ENCODE results near the gene NPAS3. TPM values are rescaled to one million over a fixed set of nuclear protein-coding genes. Genes with fewer than 3 reads are reported as not detected.

Gene NPAS3
- total and polyA plus RNA-seq, 2 donors (not counting 3 experiments of a cell fraction or from before 2014, with no cell fraction given) = 0.10 to 0.13 TPM

GRCh38 chr14:33705490-33705889 is 766.8 kb downstream of the NPAS3 start:
- no peak overlapping the region for H3K27ac ChIP-seq (ENCODE audit: insufficient read depth, low read depth, low read length)
- H3K4me2 ChIP-seq (ENCODE audit: insufficient read depth, low read length) = no peak overlapping the region
- H2AFZ ChIP-seq (ENCODE audit: low read depth, low read length) = no peak overlapping the region
- H3K79me2 ChIP-seq (ENCODE audit: control insufficient read depth, insufficient read depth, low read length) = no peaks in the 10 kb centered on the region
- H3K27me3 ChIP-seq (ENCODE audit: control insufficient read depth in 2 of 2, insufficient read depth in 2 of 2, low read length in 2 of 2) = no peaks in the 10 kb centered on the region
- no peak overlapping the region for H3K9ac ChIP-seq (replicated peaks; ENCODE audit: extremely low read depth, insufficient read depth, low read length)
- ChIA-PET CTCF (interaction anchor here (1.1 to 1.9 kb wide), 2 partner anchors 23 to 30 kb away, joined by 5 read pairs; no protein-coding TSS in a partner anchor), POLR2A (no interaction called here)
- H3K9me3 ChIP-seq (replicated peaks; ENCODE audit: control insufficient read depth, insufficient read depth, low read length) = no peaks in the 10 kb centered on the region
- H3K4me3 ChIP-seq (replicated peaks in 1 of 3; ENCODE audit: insufficient read depth in 1 of 3, low read depth in 1 of 3, low read length in 3 of 3) = no peak overlapping the region
- DNase-seq (ENCODE audit: low read depth, low spot score) (no peak), FAIRE-seq (no peak)
- dilution Hi-C loops (cut with MboI; ENCODE audit: extremely low pct_ligation_motif_present, low sequenced_read_pairs) = no loop called here
- TF ChIP-seq MYC (IDR thresholded peaks at IDR 0.05; ENCODE audit: low read depth, low read length) (no peak), EZH2 (IDR thresholded peaks at IDR 0.05; ENCODE audit: borderline replicate concordance, low read depth, low read length, severe bottlenecking) (no peak), JUN (IDR thresholded peaks at IDR 0.05; ENCODE audit: borderline replicate concordance, insufficient read depth, insufficient read length, low read depth) (no peak), POLR2A (IDR thresholded peaks at IDR 0.05; ENCODE audit: low read depth, low read length) (no peak), MAX (IDR thresholded peaks at IDR 0.05; ENCODE audit: insufficient read depth, insufficient read length) (no peak), POLR2AphosphoS5 (IDR thresholded peaks at IDR 0.05; ENCODE audit: insufficient read depth, low read depth, low read length) (no peak), FOS (IDR thresholded peaks at IDR 0.05; ENCODE audit: borderline replicate concordance, insufficient read depth, low read length) (no peak), GATA2 (IDR thresholded peaks at IDR 0.05; ENCODE audit: insufficient read depth, insufficient read length, low read depth, low read length) (no peak)
- H3K4me1 ChIP-seq (ENCODE audit: control insufficient read depth, extremely low read depth, insufficient read depth, low read length) = no peaks in the 10 kb centered on the region
- H4K20me1 ChIP-seq (replicated peaks; ENCODE audit: control insufficient read depth, extremely low read depth, insufficient read depth, low read length) = no peaks in the 10 kb centered on the region
- intact Hi-C loops (cut with micrococcal nuclease) = no loop called here
- no TSS peak for BruUV-seq (replicated peaks)
- no peaks in the 10 kb centered on the region for H3K9me1 ChIP-seq (replicated peaks; ENCODE audit: control insufficient read depth, extremely low read depth, insufficient read depth, low read length)
- H3K36me3 ChIP-seq (ENCODE audit: control insufficient read depth in 2 of 2, extremely low read depth in 1 of 2, insufficient read depth in 2 of 2, low read length in 2 of 2) = no peaks in the 10 kb centered on the region

GRCh38 chr14:33707716-33708115 is 769.0 kb downstream of the NPAS3 start:
- ChIA-PET POLR2A (no interaction called here), CTCF (no interaction called here)
- dilution Hi-C loops (cut with MboI; ENCODE audit: extremely low pct_ligation_motif_present, low sequenced_read_pairs) = no loop called here

More at GRCh38 chr14:33707716-33708115, 769.0 kb downstream of the NPAS3 start:
- no peak for FAIRE-seq
- H3K9me1 ChIP-seq (replicated peaks; ENCODE audit: control insufficient read depth, extremely low read depth, insufficient read depth, low read length) = no peaks in the 10 kb centered on the region
- H3K4me3 ChIP-seq (replicated peaks in 1 of 3; ENCODE audit: insufficient read depth in 1 of 3, low read depth in 1 of 3, low read length in 3 of 3) = no peak overlapping the region
- H3K27ac ChIP-seq (ENCODE audit: insufficient read depth, low read depth, low read length) = no peak overlapping the region
- H3K79me2 ChIP-seq (ENCODE audit: control insufficient read depth, insufficient read depth, low read length) = no peaks in the 10 kb centered on the region
- intact Hi-C loops (cut with micrococcal nuclease) = no loop called here
- no TSS peak for BruUV-seq (replicated peaks)
- no peak overlapping the region for H2AFZ ChIP-seq (ENCODE audit: low read depth, low read length)
- H3K9me3 ChIP-seq (replicated peaks; ENCODE audit: control insufficient read depth, insufficient read depth, low read length) = no peaks in the 10 kb centered on the region
- H4K20me1 ChIP-seq (replicated peaks; ENCODE audit: control insufficient read depth, extremely low read depth, insufficient read depth, low read length) = no peaks in the 10 kb centered on the region
- no peak for DNase-seq (ENCODE audit: low read depth, low spot score)
- no peaks in the 10 kb centered on the region for H3K36me3 ChIP-seq (ENCODE audit: control insufficient read depth in 2 of 2, extremely low read depth in 1 of 2, insufficient read depth in 2 of 2, low read length in 2 of 2)
- no peak overlapping the region for H3K4me2 ChIP-seq (ENCODE audit: insufficient read depth, low read length)
- no peaks in the 10 kb centered on the region for H3K4me1 ChIP-seq (ENCODE audit: control insufficient read depth, extremely low read depth, insufficient read depth, low read length)
- TF ChIP-seq POLR2A (IDR thresholded peaks at IDR 0.05; ENCODE audit: low read depth, low read length) (no peak), POLR2AphosphoS5 (IDR thresholded peaks at IDR 0.05; ENCODE audit: insufficient read depth, low read depth, low read length) (no peak), MYC (IDR thresholded peaks at IDR 0.05; ENCODE audit: low read depth, low read length) (no peak), GATA2 (IDR thresholded peaks at IDR 0.05; ENCODE audit: insufficient read depth, insufficient read length, low read depth, low read length) (no peak), CTCF (IDR thresholded peaks at IDR 0.05; ENCODE audit: extremely low read depth in 1 of 2, insufficient read depth in 1 of 2, low read depth in 1 of 2, low read length in 2 of 2) (no peak), JUN (IDR thresholded peaks at IDR 0.05; ENCODE audit: borderline replicate concordance, insufficient read depth, insufficient read length, low read depth) (no peak), FOS (IDR thresholded peaks at IDR 0.05; ENCODE audit: borderline replicate concordance, insufficient read depth, low read length) (no peak)
- no peak overlapping the region for H3K9ac ChIP-seq (replicated peaks; ENCODE audit: extremely low read depth, insufficient read depth, low read length)
- no peaks in the 10 kb centered on the region for H3K27me3 ChIP-seq (ENCODE audit: control insufficient read depth in 2 of 2, insufficient read depth in 2 of 2, low read length in 2 of 2)

All from endothelial cell of umbilical vein (primary cell).